OCI-M2 (cell line): Measurements from ENCODE around the gene GATAD2A.

Experiments used
- DNase-seq: peaks from one replicate; lab custom pipeline; 2025; ENCODE audit not compliant: unreplicated experiment; lab: John Stamatoyannopoulos, UW

The GATAD2A gene

GRCh38 chr19:19421299-19421696, 15.8 kb downstream of the GATAD2A start:
- DNase-seq, result no peak

DNA sequence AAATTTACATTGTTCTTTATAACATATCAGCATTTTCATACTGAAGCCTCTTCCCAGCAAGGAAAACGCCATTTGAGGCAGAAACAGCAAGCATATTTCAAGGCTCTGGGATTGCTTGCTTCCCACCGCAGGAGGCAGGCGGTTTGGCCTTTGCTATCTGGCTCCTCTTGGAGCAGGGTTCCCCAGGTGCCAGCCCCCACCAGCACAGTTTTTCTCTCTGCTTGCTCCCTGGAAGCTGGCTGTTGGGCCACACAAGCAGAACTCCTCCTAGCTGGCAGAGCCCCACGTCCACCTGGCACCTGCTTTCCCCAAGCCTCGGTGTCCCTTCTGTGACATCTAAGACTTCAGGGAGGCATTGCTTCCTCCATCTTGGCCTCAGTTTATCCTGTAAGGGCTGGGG, 16.7 kb downstream of the GATAD2A start:
- no peak for DNase-seq

DNA sequence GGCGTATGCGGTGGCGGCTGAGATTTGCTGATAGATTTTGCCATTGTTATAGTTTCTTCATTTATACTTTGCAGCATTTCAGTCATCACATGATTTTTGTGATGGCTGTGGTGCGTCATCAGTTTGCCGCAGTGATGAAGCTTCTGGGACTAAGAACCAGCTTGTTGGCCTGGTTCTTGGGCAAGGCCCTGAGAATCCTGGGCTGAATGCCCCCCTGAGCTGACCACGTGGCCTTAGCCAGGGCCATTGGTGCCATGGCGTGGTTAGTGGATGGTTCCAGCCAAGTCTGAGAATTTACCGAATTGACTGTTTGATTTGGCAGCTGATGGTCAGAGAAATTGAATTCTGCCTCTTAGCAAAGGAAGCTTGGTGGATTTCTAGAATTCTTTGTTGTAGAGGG, 17.8 kb downstream of the GATAD2A start:
- no peak for DNase-seq

DNA sequence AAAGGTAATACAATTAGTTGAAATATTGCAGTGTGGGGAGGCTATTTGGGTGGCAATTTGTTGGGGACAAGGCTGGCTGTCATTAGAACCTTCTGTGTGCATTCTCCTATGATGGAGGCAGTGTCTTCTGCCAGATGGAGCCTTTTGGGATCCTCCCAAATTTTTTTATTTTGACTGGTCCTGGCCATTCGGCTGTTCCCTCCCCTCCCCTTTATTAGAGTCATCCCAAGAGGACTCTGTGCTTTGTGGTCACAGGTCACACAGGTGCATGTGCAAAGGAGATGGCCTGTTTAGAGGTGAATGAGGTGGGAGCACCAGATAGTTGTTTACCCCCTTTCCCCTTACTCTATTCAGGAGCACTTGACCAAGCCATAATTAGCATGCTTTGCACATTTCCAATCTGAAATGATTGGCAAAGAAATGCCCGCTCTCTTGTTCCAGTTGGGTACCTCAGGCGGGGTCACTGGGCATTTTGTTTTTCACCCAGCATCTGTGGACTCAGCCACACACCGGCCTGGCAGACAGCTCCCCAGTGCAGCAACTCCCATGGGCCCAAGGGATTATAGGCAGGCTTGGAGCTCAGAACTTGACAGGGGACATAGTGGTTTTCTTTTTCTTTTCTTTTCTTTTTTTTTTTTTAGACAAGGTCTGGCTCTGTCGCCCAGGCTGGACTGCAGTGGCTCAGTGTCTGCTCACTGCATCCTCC, 19.8 kb downstream of the GATAD2A start:
- no peak for DNase-seq

- DNase-seq, result no peak
Measured at GRCh38 chr19:19426216-19426615, 20.7 kb downstream of the GATAD2A start.

GRCh38 chr19:19426799-19427198, 21.3 kb downstream of the GATAD2A start:
- no peak for DNase-seq

GRCh38 chr19:19427302-19427701, 21.8 kb downstream of the GATAD2A start:
- no peak for DNase-seq

GRCh38 chr19:19427944-19428343, 22.5 kb downstream of the GATAD2A start:
- DNase-seq, result no peak

DNA sequence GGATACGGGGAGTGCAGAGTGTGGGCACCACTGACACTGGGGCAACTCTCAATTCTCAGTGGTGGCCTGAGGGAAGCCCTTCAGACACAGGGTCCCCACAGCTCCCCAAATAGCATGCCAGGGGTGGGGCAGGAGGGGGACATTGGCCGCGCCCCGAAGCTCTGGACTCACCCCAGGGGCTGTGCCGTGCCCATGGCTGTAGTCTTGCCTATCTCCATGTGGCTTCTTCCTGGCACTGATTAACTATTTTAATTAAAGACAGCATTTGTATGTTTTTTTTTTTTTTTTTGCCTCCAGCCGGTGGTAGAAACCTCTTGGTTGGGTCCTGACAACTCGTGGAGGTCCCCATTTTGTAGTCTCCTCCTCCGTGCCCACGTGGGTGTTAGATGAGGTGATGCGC, 23.3 kb downstream of the GATAD2A start:
- no peak for DNase-seq

DNA sequence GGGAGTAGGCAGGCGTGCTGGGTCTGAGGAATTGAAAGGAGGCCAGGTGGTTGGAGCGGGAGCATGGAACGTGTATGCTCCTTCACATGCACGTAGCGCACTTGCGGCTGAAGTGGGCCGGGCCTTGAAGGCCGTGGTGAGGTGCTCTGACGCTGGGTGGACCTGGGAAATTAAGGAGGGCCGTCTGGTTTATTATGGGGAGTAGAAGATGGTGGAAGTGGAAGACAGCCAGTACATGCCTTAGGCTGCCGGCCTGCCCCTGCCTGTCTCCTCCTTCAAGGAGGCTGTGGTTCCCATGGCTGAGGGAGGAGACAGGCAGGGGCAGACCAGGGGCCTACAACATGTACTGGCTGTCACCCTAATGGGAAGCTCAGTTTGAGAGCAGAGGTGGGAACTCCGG, 23.9 kb downstream of the GATAD2A start:
- no peak for DNase-seq

DNA sequence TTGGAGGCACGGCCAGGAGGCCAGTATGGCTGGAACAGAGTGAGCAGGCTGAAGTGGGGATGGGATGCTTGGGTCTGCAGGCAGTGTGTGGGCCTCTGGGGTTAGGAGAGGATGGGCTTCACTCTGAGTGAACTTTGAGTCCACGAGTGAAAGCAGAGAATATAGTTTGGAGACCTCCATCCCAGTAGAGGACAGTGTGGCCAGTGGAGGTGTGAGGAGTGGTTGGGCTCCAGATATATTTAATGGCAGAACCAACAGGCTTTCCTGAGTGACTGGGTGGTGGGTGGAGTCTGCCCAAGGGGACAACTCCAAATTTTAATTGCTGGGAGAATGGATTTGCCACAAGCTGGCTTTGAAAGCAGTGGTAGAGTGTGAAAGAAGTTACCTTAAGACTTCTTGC, 27.3 kb downstream of the GATAD2A start:
- DNase-seq, result no peak

GRCh38 chr19:19433666-19434213, 28.3 kb downstream of the GATAD2A start:
- DNase-seq, result no peak

GRCh38 chr19:19434483-19435045, 29.1 kb downstream of the GATAD2A start:
- DNase-seq, result no peak

DNA sequence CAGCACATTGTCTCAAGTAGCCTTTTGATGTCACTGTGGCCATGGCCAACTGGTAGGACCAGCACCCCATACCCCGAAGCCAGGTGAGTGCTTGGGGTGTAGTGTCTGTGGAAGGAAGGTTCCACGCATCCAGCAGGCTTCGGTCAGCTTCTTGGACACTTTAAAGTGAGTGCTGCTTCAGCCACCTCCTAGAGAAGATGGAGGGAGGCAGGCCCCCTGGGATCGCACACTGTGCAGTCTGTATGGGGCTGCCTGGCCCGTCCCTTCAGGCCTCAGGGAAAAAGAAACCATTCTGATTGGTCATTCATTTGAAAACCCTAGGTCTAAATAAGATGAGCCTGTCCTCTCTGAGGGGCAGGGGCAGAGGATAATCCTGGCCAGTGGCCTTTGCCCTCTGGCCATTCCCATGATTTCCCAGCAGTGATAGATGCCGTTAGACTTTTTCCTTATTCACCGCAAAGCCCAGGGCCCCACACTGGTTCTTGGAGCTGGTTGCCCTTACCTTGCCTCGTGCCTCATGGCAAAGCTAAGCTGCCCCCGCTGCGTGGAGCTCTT, 30.7 kb downstream of the GATAD2A start:
- DNase-seq, result no peak

- DNase-seq, result no peak
Measured at GRCh38 chr19:19438366-19439175, 33.1 kb downstream of the GATAD2A start.

- DNase-seq, result no peak
Measured at GRCh38 chr19:19439176-19439482, 33.7 kb downstream of the GATAD2A start.

- no peak for DNase-seq
Measured at GRCh38 chr19:19443283-19443682, 37.8 kb downstream of the GATAD2A start.

DNA sequence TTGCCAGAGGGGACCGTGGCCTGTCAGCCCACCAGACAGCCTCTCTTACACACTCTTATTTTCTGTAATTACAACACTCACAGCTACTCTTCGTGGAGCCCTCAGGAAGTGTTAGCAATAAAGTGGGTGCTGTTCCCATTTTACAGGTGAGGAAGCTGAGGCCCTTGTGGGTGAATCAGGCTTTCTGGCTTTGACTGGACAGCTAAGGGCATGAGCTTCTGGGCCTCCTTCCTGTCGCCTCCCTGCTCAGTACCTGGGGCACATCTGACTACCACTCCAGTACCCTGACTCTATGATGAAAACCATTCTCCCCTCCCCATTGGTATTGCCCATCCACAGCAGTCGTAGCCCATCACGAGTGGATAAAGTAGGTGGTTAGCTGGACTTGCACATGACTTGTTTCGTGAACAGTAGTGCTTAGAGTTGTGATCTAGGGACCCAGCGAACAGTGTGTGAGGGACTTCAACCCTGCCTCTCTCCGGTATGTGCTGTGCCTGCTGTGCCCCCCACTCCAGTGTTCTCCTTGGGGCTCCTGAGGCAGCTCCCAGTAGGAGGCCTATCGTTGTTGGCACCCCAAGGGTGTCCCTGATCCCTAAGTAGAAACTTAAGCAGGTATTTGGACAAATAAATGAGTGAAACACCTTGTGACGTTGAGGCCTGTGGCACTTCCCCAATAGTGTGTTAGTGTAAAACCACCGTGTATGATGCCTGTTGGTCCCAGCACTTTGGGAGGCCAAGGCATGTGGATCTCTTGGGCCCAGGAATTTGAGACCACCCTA, 38.6 kb downstream of the GATAD2A start:
- DNase-seq, result no peak

GRCh38 chr19:19444681-19445155, 39.2 kb downstream of the GATAD2A start:
- peak; percentile 68 for DNase-seq

- DNase-seq, result no peak
Measured at GRCh38 chr19:19445288-19445687, 39.8 kb downstream of the GATAD2A start.

- no peak for DNase-seq
Measured at GRCh38 chr19:19445911-19446361, 40.5 kb downstream of the GATAD2A start.
